DMS114 treated with DMSO at 0.1 percent for 48 hours (cell line): ENCODE data around the gene KLC1.

Experiments
- DNase-seq: peaks from one replicate; lab custom pipeline; 2025; ENCODE audit not compliant: unreplicated experiment; lab: John Stamatoyannopoulos, UW

Gene KLC1

GRCh38 chr14:103702497-103703432 lies 73.8 kb downstream of the KLC1 start:
- DNase-seq: no peak

DNA sequence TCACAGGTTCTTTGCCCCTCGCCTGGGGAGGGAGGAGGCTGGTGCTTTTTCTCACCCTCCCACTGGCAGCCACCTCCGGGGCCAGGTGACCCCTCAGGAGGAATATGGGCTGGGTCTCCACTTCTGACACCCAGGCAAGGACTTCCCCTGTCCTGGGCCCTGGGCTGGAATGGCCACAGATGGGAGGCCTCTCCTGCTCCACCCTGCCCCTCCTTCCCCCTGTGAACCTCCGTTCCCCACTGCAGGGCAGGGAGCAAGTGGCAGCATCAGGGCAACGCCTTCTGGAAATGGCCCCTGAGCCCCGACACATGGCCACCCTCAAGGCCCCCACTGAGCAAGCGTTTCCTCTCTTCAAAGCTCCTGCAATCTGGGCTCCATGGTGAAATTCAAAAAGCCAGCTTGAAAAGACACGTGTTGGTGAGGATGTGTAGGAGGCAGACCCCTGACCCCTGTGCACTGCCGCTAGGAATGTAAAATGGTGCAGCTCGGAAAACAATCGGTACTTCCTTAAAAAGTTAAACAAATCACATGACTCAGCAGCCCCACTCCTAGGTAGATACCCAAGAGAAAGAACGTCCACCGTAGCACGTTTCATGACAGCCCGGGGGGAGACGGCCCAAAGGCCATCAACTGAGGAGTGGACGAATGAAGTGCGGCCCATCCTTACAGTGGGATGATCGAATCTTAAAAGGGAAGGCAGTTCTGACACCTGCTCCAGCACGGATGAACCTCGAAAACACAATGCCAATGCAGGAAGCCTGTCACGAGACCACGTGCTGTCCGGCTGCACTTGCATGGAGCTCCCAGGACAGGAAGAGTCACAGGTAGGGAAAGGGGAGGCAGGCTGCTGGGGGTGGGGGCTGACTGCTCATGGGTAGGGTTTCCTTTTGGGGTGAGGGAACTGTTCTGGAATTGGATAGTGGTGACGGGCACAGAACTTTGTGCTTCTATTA lies 74.7 kb downstream of the KLC1 start:
- DNase-seq: no peak

DNA sequence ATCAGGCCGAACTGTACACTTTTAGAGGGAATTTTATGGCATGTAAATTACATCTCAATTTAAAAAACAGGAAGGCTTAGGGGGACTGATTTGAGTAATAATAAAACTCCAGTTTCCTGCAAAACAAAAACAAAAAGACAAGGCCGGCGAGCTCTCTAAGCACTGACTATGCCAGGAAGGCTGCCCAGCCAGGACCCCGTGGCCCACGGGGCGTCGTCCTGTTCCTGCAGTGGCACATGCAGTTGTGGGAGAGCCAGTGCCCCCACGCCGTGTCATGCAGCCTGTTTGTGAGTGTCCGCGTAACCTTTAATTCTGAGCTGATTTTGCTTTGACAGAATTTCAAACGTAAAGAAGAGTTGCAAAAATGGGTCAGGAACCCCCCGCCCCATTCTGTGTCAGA lies 75.7 kb downstream of the KLC1 start:
- DNase-seq: no peak

DNA sequence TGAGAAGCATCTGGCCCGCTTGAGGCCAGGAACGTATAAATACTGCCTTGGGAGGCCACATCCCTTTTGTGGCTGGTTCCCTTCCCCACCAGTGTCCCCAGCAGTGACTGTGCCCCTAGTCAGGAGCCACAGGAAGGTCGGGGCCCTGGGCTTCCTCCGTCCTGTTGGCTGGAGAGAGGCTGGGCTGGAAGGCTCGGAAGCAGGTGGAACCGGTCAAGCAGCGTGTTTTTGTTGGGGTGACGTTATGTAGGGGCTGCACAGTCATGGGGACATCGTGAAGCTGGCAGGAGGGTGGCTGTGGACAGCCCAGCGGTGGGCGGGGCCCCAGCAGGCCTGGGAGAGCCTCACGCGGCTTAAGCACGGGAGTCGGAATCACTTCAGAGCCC lies 76.1 kb downstream of the KLC1 start:
- no peak for DNase-seq

GRCh38 chr14:103705504-103706284 lies 76.7 kb downstream of the KLC1 start:
- no peak for DNase-seq

DNA sequence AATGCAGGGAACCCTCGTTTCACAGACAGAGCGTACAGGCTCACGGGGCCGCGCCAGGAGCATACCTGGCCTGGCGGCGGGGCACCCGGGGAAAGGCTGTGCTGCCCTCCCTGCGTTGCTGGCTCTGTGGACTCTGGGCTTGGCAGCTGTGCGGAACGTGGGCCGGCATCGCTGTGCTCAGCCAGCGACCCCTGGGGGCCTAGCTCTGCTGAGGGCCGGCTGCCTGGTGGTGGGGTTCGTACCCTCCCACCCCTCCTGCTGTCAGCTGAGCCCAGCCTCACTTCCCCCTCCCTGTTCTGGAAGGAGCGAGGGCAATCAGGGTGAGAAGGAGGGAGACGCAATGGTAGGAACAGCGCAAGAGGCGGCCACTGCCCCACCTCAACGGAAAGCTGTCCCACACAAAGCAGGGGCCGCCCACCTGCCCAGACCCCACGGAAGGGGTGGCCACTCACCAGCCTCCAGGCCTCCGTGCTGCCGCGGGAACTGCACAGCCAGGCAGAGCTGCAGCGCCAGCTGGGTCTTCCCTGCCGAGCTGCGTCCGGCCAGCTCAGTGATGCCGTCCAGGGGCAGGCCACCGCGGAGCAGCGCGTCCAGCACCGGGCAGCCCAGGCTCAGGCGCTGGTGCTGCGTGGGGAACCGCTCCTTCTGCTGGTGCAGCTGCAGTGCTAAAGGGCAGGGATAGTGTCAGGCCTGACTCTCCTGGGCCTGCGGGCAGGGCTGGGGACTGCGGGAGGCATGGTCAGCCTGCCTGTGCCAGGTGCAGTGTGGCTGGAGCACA lies 77.7 kb downstream of the KLC1 start:
- DNase-seq: no peak

DNA sequence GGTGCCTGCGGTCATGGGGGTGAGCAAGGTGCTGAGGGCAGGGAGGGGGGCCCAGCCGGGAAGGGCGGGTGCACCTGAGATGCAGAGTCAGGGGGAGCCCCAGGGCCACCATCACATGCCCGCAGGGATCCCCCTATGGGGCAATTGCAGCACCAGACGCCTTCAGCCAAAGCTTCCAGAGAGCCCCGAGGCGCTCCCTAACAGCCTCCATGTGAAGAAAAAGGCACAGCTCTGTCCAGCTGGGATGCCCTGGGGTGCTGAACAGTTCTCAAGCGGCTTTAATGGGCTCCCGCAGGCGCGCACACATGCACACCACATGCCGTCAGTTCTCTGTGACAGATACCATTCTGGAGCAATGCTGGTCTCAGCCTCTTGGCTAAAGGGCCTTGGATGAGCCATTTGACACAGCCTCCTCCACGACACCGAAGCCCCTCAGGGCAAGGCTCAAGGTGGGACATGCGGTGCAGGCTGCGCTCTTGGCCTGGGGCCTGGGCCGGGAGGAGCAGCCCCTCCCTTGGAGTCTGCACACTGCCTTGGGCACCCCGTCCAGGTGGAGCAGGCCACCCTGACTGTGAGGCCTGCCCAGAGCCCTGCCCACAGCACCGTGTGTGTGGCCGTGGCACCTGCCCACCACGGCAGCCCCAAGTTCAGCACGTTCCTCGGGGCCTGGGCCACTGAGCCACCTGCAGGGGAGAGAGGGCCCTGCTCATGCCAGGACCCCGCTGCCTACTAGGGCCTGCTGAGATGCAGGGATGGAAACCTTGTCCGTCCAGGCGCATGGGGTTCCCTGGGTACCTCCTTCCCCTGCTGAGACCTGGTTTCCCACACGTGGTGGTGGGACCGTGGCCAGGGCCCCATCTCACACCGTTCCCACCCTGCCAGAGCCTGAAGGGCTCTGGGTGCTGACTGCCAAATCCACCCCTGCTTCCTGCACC lies 78.6 kb downstream of the KLC1 start:
- no peak for DNase-seq

DNA sequence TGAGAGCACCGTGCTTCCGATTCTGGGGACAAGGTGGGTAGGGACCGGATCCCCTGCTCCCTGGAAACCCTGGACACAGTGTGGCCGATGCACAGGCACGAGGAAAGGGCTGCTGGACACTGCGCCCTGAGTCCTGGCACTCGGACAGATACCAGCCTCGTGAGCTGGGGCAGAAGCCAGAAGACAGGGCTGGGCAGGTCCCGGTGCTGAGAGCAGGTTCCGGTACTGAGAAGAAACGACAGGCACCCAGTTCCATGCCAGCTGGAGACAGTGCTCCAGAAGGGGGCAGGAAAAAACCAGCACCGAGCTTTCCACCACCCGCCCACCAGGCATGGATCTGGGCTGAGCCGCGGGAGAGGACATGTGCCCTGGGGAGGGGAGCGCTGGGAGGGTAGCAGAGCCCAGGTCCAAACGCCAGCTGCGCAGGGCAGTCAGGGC lies 79.8 kb downstream of the KLC1 start:
- DNase-seq: no peak

GRCh38 chr14:103709814-103710213 lies 80.8 kb downstream of the KLC1 start:
- no peak for DNase-seq

GRCh38 chr14:103710771-103711377 lies 81.9 kb downstream of the KLC1 start:
- no peak for DNase-seq

GRCh38 chr14:103711516-103712431 lies 82.8 kb downstream of the KLC1 start:
- DNase-seq: no peak

DNA sequence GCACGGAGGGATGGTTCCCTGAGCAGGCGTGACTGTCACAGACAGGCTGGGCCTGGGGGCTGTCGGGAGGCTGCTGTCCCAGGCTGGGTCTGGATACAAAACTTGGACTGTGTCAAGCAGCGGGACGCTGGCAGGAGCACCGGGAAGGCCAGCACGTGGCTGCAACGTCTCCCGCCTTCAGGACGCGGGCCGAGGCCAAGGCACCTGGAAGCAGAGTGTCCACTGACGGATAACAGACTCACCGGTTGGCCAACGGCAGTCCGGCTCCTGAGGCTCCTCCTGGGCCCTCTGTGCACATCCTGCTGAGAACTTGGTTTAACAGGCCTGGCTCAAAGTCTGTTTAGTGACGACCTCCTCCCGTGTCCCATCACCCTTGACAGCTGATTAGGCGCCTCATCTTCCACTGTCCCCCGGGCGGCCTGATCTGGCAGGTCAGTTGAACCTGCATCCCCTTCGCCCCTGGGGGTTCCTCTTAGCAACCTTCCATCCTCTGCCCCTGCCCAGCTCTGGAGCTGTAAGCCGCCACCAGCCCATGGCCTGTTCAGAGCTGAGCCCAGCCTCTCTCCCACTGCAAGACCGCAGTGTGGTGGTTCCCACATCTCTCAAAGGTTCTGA lies 83.7 kb downstream of the KLC1 start:
- no peak for DNase-seq

- no peak for DNase-seq
These were observed 84.5 kb downstream of the KLC1 start for GRCh38 chr14:103713304-103714062.

DNA sequence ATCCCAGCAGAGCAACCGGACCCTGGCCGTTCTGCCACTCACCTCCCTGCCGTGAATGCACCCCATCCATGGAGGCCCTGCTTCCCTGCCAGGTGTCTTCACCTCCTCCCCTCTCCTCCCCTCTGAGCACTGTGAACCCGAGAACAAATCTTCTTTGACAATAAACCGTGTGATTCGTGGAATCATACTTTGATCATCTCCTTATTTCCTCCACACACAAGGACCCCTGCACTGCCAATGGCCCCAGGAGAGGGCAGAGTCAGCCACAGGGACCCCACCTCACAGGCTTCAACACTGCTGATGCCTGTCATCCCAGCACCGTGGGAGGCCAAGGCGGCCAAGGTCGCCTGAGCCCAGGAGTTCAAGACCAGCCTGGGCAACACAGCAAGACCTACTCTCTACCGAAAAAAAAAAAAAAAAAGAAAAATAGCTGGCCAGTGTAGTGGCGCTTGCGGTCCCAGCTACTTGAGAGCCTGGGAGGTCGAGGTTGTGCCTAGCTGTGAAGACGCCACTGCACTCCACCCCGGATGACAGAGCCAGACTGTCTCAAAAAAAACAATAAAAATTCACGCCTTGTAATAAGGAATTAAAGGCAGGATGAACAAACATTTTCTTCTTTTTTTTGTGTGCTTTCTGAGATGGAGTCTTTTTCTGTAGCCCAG lies 85.2 kb downstream of the KLC1 start:
- DNase-seq: no peak

- peak; percentile 97 for DNase-seq
These were observed 86.3 kb downstream of the KLC1 start, which contains the start of the genes XRCC3 and ZFYVE21 for GRCh38 chr14:103715052-103716000. XRCC3 (minus strand) TSS chr14:103715451; CDS start chr14:103711087, 4,364 bp downstream. ZFYVE21 (plus strand) TSS chr14:103715810; CDS start chr14:103715842, 32 bp downstream.
